CD4-positive, alpha-beta T cell (primary cell): ENCODE results near the gene DYNC1LI2. TPM values are rescaled to one million over a fixed set of nuclear protein-coding genes. Genes with fewer than 3 reads are reported as not detected.

ENCODE experiments used
- ATAC-seq: fragments of 200-7000 bp; cut with Tn5 transposase; one replicate; pipeline ENCODE4 v1.10.0; 2022; ENCODE audit warnings: mild to moderate bottlenecking; ENCODE audit not compliant: poor library complexity
- CTCF ChIA-PET: fragments of 350-600 bp; sonication (Branson Sonifier 250); formaldehyde crosslinking; loops from one replicate; lab custom pipeline; 2021; ENCODE audit warnings: antibody characterized with exemption, inconsistent platforms; lab: Charles Lee
- POLR2A ChIA-PET: fragments of 350-600 bp; sonication (Branson Sonifier 250); formaldehyde crosslinking; loops from one replicate; lab custom pipeline; 2021; ENCODE audit warnings: antibody characterized with exemption, inconsistent platforms; lab: Charles Lee
- DNase-seq, 14 experiments: peaks; one replicate each; pipeline ENCODE4 v3.0.0-alpha.2; 2013 to 2020; ENCODE audit warnings: mixed read lengths in 2 of 14
- H3K27ac ChIP-seq, 2 donors: one replicate each; pipeline versions ENCODE4 v1.5.1 to v1.7.0; 2013; ENCODE audit warnings: low read length in 2 of 2, low read depth in 1 of 2, mild to moderate bottlenecking in 1 of 2
- H3K27me3 ChIP-seq, 2 experiments: 1 replicate in 1 of 2; 2 replicates in 1 of 2; pipeline versions ENCODE4 v1.6.1 to v1.7.0; 2013; ENCODE audit warnings: low read length in 2 of 2, control low read depth in 1 of 2, mild to moderate bottlenecking in 1 of 2, moderate library complexity in 1 of 2; ENCODE audit not compliant: insufficient read depth in 2 of 2, control insufficient read depth in 1 of 2
- H3K36me3 ChIP-seq: one replicate; pipeline ENCODE4 v1.6.1; 2013; ENCODE audit warnings: low read length, control low read depth; ENCODE audit not compliant: insufficient read depth
- H3K4me1 ChIP-seq: one replicate; pipeline ENCODE4 v1.6.1; 2013; ENCODE audit warnings: low read length, control low read depth; ENCODE audit not compliant: insufficient read depth
- H3K4me3 ChIP-seq: one replicate; pipeline ENCODE4 v1.5.1; 2013; ENCODE audit warnings: mild to moderate bottlenecking, low read length, moderate library complexity
- H3K9me3 ChIP-seq, 2 experiments: 1 replicate in 1 of 2; 2 replicates in 1 of 2; pipeline versions ENCODE4 v1.6.1 to v1.7.0; 2013; ENCODE audit warnings: low read length in 2 of 2, mild to moderate bottlenecking in 2 of 2, control low read depth in 1 of 2, moderate library complexity in 1 of 2; ENCODE audit not compliant: control insufficient read depth in 1 of 2, insufficient read depth in 1 of 2
- H3K27ac Mint-ChIP-seq: one replicate; pipeline ENCODE4 v1.8.0; 2020; ENCODE audit warnings: mixed read lengths
- H3K27me3 Mint-ChIP-seq: one replicate; pipeline ENCODE4 v1.8.0; 2021; ENCODE audit warnings: mixed read lengths
- H3K36me3 Mint-ChIP-seq: one replicate; pipeline ENCODE4 v1.8.0; 2021; ENCODE audit warnings: low read depth, mixed read lengths
- H3K4me1 Mint-ChIP-seq: one replicate; pipeline ENCODE4 v1.8.0; 2021; ENCODE audit warnings: low read depth, mixed read lengths
- H3K4me3 Mint-ChIP-seq: one replicate; pipeline ENCODE4 v1.8.0; 2020; ENCODE audit warnings: mild to moderate bottlenecking, mixed read lengths
- H3K9me3 Mint-ChIP-seq: one replicate; pipeline ENCODE4 v1.8.0; 2020; ENCODE audit warnings: mixed read lengths
- intact Hi-C, 2 experiments: fragments of 100-400 bp; cut with DNase I in 1 of 2; cut with micrococcal nuclease in 1 of 2; formaldehyde crosslinking; loops; one replicate each; pipeline versions ENCODE4 v1.15.1 to v1.9.0; 2023 to 2025; cut with DNase I, micrococcal nuclease
- total RNA-seq, 174 experiments: library from RNA in 2 of 174; stranded (reverse) in 2 of 174; gene quantifications; one replicate each; pipeline ENCODE4 v1.2.3 and lab custom pipeline; 2021 to 2026
- TF ChIP-seq, protein P1 (sequence below): fragments of 200-600 bp; IDR thresholded peaks from one replicate; pipeline ENCODE4 v1.8.0; 2022; ENCODE audit warnings: antibody characterized with exemption, mild to moderate bottlenecking

The DYNC1LI2 gene
- total RNA-seq, 2 experiments from 2014 or later = 81.8 to 82.4 TPM

DNA sequence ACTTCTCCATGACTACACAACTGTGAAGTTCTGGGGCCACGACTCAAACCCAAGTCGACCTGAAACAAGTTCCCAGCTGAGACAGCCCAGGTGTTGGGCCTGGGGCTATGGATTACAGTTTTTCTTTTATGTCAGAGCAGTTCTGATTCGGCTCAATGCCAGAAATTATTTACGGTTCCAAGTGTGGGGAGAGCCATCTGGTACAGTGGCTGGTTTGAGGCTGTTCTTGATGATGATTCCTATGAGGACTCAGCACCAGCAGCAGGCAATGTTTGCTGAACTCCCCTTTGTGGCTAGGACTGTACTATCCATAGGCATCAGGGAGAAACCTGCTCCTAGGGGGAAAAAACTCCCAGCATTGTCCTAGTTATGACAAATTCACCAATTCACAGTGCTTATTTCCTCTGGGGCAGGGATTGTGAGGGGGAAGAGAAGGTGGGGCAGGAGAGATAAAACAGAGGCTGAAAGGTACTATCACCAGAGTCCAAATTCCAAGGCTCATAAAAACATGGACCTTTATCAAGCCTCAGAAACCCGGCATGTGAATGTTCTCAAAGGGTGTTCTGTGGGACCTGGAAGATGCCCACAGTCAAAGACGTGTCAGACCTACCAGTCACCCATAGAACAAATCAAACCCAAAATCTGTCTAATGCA, 36.6 kb downstream of the DYNC1LI2 start:
- intact Hi-C loops = no loop called here
- TF ChIP-seq, protein P1, sequence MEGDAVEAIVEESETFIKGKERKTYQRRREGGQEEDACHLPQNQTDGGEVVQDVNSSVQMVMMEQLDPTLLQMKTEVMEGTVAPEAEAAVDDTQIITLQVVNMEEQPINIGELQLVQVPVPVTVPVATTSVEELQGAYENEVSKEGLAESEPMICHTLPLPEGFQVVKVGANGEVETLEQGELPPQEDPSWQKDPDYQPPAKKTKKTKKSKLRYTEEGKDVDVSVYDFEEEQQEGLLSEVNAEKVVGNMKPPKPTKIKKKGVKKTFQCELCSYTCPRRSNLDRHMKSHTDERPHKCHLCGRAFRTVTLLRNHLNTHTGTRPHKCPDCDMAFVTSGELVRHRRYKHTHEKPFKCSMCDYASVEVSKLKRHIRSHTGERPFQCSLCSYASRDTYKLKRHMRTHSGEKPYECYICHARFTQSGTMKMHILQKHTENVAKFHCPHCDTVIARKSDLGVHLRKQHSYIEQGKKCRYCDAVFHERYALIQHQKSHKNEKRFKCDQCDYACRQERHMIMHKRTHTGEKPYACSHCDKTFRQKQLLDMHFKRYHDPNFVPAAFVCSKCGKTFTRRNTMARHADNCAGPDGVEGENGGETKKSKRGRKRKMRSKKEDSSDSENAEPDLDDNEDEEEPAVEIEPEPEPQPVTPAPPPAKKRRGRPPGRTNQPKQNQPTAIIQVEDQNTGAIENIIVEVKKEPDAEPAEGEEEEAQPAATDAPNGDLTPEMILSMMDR = no peak
- H3K4me1 ChIP-seq = no peaks in the 10 kb centered on the region
- no peaks in the 10 kb centered on the region for H3K27me3 ChIP-seq
- no peaks in the 10 kb centered on the region for H3K9me3 Mint-ChIP-seq
- H3K4me3 Mint-ChIP-seq = no peak overlapping the region
- POLR2A ChIA-PET = no interaction called here
- no peak overlapping the region for H3K27ac Mint-ChIP-seq
- no peak overlapping the region for H3K4me3 ChIP-seq
- CTCF ChIA-PET = no interaction called here
- H3K9me3 ChIP-seq = peaks cover 0 to 8% of the 10 kb centered on the region in 2 experiments
- peaks cover 8% of the 10 kb centered on the region for H3K36me3 Mint-ChIP-seq
- H3K36me3 ChIP-seq = peaks cover 4% of the 10 kb centered on the region
- ATAC-seq = no peak
- DNase-seq = no peak
- no peaks in the 10 kb centered on the region for H3K4me1 Mint-ChIP-seq
- peaks cover 9% of the 10 kb centered on the region for H3K27me3 Mint-ChIP-seq
- no peak overlapping the region for H3K27ac ChIP-seq

DNA sequence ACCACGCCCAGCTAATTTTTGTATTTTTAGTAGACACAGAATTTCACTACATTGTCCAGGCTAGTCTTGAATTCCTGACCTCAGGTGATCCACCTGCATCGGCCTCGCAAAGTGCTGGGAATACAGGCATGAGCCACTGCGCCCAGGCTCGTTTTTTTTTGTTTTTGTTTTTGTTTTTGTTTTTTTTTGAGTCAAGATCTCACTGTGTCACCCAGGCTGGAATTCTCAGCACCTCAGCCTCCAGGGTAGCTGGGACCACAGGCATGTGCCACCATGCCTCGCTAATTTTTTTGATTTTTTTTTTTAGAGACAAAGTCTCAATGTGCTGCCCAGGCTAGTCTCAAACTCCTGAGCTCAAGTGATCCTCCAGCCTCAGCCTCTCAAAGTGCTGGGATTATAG, 37.3 kb downstream of the DYNC1LI2 start:
- no peak overlapping the region for H3K27ac ChIP-seq
- peaks cover 4% of the 10 kb centered on the region for H3K36me3 ChIP-seq
- peaks cover 0 to 8% of the 10 kb centered on the region in 2 experiments for H3K9me3 ChIP-seq
- Mint-ChIP-seq H3K27ac (no peak overlapping the region), H3K4me1 (no peaks in the 10 kb centered on the region), H3K36me3 (peaks cover under 1% of the 10 kb centered on the region), H3K9me3 (no peaks in the 10 kb centered on the region), H3K27me3 (peaks cover 10% of the 10 kb centered on the region), H3K4me3 (no peak overlapping the region)
- TF ChIP-seq, protein P1 = no peak
- ATAC-seq (no peak), DNase-seq (no peak)
- ChIA-PET CTCF (no interaction called here), POLR2A (no interaction called here)
- no peaks in the 10 kb centered on the region for H3K4me1 ChIP-seq
- intact Hi-C loops = no loop called here
- H3K27me3 ChIP-seq = no peaks in the 10 kb centered on the region
- H3K4me3 ChIP-seq = no peak overlapping the region

DNA sequence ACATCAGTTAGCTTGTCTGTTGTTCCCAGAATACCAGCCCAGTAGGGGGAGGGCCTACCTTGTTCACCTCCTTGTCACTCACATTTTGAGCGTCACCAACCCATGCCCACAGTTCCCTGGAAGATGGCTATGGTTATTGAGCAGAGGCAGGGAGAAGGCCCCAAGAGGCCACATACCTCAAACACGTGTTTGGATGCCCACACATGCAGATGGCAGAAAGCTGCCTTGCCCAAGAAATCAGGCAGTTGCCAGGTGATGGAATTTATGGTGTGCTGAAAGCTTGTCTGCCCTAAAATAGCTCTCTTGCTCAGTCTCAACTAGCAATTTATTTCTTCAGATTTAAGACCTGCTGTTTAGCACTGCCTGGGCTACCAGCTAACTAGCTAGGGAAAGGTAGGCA, 38.3 kb downstream of the DYNC1LI2 start:
- ChIA-PET POLR2A (interaction anchor here (0.7 kb wide), 1 partner anchor 16 kb away, joined by 3 read pairs; no protein-coding TSS in a partner anchor), CTCF (interaction anchor here (1.2 kb wide), 1 partner anchor 104 kb away, joined by 3 read pairs; no protein-coding TSS in a partner anchor)
- no peaks in the 10 kb centered on the region for H3K36me3 ChIP-seq
- H3K4me1 ChIP-seq = no peaks in the 10 kb centered on the region
- Mint-ChIP-seq H3K36me3 (no peaks in the 10 kb centered on the region), H3K4me1 (no peaks in the 10 kb centered on the region), H3K4me3 (no peak overlapping the region), H3K9me3 (no peaks in the 10 kb centered on the region), H3K27ac (no peak overlapping the region), H3K27me3 (peaks cover 15% of the 10 kb centered on the region)
- H3K4me3 ChIP-seq = no peak overlapping the region
- ATAC-seq = no peak
- no peak overlapping the region for H3K27ac ChIP-seq
- H3K9me3 ChIP-seq = peaks cover 0 to 8% of the 10 kb centered on the region in 2 experiments
- H3K27me3 ChIP-seq = no peaks in the 10 kb centered on the region
- no peak for DNase-seq
- TF ChIP-seq, protein P1 = no peak
- intact Hi-C loops = no loop called here
